ENCODE results near the gene ZNF648.
"Not testable (repeated sequence)": the region's sequence is repeated elsewhere in the genome, so short reads cannot be mapped to it uniquely, and the experiment has no call there.

ZNF648 gene, protein sequence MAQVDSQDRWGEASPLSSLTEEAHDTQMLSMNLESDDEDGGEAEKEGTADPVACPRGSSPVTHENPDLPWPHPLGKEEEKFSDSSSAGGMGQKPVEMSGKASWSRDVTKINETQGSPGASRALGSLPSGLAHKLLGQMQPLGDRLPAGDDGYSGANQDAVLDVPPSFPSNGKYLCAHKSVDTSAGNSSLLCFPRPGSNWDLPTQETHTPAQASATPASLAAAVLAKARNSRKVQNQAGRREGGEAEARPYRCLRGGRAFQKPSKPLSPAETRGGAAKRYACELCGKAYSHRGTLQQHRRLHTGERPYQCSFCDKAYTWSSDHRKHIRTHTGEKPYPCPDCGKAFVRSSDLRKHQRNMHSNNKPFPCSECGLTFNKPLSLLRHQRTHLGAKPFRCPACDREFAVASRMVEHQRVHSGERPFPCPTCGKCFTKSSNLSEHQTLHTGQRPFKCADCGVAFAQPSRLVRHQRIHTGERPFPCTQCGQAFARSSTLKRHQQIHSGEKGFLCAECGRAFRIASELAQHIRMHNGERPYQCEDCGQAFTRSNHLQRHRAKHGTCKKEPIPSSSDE

DNA sequence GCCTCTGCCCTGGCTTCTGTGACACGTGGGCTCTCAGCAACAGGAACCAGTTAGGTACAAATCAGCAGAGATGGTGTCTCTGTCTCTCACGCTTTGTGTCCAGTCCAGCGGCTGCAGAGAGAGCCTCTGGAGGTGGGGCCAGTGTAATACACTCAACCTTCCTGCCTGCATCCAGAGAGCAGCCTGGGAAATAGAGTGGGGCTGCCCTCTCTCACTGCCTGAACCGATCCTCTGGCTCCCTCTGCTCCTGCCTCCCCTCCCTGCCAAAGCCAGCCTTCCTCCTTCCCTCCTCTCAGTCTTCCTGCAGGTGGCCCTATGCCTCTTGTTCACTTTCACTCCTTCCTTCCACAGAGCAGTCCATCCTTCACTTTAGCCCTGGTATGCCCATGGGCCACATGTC is at the start of gene ZNF648:
ZNF648 (minus strand) TSS at position 119 of the 400 bp plus-strand sequence. CDS start 3,702 bp downstream, outside the sequence.
- DNase-seq (ENCODE audit: low read depth in 2 of 2): no peak

DNA sequence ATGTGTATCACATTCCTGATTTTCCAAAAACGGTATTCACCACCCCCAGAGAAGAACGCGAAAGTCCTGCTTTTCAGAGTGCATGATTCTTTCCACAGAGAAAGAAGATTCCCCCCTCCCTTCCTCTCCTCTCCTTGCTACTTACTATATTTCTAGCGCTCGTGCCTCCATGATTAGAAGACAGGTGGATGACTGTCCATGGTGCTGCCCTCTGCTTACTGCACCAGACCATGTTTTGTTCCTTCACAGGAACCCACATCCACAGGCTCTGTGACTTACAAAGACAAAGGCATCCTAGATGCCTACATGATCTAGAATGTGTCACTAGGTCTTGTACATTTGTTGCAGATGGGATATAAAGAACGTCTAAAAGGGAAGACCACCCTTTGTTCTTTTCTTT is 49.1 kb upstream of the ZNF648 start:
- no peak for DNase-seq (ENCODE audit: low read depth in 2 of 2)

DNA sequence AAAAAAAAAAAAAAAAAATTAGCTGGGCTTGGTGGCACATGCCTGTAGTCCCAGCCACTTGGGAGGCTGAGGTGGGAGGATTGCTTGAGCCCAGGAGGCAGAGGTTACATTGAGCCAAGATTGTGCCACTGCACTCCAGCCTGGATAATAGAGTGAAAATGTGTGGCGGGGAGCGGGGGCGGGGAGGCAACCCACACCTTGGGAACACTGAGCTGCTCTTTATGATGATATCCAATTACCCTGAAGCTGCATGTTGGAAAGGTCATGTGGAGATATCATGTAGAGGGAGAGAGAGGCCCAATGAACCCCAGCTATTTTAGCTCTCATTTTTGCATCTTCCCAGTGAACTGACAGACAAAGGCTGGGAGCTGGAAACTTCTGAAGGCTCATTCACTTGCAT is 48.3 kb upstream of the ZNF648 start:
- DNase-seq (ENCODE audit: low read depth in 2 of 2): no peak

DNA sequence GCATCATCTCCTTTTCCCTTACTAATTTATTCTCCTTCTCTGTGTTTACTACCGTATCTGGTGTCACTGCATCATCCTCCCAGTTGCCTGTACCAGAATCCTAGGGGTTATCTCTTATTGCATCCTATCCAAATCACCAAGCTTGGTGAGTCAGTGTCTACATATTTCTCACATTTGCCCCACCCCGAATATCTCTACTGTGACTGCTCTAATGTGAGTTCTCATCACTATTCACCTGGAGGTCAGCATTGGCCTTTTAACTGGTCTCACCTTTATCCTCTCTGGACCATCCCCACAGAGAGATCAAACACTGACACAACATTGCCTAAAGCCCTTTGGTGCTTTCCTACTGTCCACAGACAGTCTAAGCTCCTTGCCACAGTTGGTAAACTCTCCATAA is 45.7 kb upstream of the ZNF648 start:
- DNase-seq (ENCODE audit: low read depth in 2 of 2): no peak

GRCh38 chr1:182102043-182102416 is 40.5 kb upstream of the ZNF648 start:
- no peak for DNase-seq (ENCODE audit: low read depth in 2 of 2)

GRCh38 chr1:182101415-182102042 is 40.0 kb upstream of the ZNF648 start:
- no peak for DNase-seq (ENCODE audit: low read depth in 2 of 2)

DNA sequence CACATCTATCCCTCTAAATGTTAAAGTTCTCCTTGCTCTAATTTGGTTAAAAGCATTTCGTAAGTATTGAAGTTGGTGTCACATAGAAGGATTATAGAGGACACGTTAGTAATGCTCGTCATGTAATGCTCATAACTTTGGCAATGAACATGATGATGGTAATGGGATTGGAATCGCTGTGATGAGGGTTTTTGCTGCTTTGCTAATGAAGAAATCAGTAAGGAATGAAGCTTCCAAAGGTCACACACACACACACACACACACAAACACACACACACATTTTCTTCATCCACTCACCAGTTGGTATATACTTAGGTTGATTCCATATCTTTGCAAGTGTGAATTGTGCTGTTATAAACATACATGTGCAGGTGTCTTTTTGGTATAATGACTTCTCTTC is 36.8 kb upstream of the ZNF648 start:
- no peak for DNase-seq (ENCODE audit: low read depth in 2 of 2)

GRCh38 chr1:182095946-182096345 is 34.4 kb upstream of the ZNF648 start:
- no peak for DNase-seq (ENCODE audit: low read depth in 2 of 2)

GRCh38 chr1:182094514-182095005 is 33.0 kb upstream of the ZNF648 start:
- not testable (repeated sequence) for DNase-seq (ENCODE audit: low read depth in 2 of 2)

DNA sequence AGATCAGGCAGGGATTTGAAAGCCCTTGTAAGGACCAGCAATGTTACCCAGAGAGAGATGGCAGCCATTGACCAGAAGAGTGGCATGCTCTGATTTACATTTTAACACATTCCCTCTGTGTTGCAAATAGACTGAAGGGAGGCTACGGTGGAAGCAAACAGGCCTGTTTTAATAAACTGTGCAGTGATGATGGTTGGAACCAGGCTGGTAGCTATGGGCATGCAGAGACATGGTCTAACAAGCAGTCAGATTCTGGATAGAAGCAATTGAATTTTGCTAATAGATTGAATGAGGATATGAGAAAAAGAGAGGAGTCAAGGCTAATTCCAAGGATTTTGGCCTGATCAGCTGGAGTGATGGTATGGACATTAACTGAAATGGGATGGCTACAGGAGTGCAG is 32.3 kb upstream of the ZNF648 start:
- no peak for DNase-seq (ENCODE audit: low read depth in 2 of 2)

- DNase-seq (ENCODE audit: low read depth in 2 of 2): no peak
Measured at GRCh38 chr1:182092336-182092735, 30.8 kb upstream of the ZNF648 start.

DNA sequence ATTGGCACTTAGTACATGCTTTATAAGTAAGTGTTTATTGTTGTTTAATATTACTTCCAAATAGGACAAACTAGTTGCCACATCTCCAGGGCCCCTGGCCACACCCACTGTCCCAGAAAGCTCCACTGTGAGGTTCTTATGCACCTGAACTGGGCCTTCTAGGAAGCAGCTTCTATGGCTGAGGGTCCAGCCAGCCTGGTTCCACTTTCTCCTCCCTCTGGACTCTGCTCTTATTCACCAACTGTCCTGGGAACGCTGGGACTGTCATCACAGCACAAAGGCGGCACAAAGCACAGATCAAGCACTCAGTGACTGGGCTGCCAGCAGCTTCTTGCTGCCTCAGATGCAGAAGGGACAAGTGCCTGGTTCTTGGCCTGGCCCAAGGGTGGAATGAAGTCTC is 29.6 kb upstream of the ZNF648 start:
- DNase-seq (ENCODE audit: low read depth in 2 of 2): no peak

DNA sequence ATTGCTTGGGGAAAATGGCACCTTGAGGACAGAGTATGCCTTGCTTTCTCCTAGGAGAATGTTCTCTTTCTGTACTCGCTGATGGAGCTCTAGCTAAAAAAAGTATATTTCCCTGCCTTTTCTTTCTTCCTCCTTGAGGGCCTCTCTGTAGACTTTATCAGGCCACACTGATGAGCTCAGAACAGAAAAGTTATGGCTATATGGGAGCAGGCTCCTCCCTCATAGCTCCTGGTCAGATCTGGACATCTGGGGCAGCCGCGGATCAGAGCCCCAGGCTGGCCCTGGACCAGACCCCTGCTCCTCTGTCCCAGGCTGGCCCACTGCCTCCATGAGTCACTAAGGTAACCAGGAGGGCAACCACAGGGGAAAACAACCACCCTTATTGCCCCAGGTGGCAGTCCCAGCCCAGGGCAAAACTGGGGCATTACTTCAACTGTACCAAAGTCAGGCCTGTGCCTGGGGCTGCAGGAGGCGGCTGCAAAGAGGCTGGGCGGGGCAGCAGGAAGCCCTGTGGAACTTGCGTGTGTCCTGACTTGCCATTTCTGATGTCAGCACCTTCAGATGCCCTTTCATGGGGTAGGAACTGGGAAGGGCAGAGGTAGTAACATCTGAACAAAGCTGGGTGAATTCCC is 26.3 kb upstream of the ZNF648 start:
- DNase-seq (ENCODE audit: low read depth in 2 of 2): no peak

DNA sequence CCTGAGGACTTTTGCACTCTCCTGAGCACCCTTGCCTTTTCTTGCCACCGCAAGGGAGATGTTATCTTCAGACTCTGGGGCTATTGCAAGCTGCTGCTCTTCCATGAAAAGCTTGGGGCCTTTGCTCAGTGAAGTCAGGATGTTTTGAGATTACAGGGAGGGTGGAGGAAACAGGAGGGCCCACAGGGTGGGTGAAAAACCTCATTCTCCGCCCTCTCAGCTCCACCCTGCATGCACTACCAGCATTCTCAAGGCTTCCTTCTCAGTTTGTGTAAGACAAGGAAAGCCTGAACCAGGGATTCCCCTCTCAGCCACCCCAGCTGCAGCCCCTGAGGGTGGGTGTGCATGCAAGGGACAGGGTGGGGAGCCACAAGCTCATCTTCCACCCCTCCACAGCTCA is 25.8 kb upstream of the ZNF648 start:
- DNase-seq (ENCODE audit: low read depth in 2 of 2): no peak

DNA sequence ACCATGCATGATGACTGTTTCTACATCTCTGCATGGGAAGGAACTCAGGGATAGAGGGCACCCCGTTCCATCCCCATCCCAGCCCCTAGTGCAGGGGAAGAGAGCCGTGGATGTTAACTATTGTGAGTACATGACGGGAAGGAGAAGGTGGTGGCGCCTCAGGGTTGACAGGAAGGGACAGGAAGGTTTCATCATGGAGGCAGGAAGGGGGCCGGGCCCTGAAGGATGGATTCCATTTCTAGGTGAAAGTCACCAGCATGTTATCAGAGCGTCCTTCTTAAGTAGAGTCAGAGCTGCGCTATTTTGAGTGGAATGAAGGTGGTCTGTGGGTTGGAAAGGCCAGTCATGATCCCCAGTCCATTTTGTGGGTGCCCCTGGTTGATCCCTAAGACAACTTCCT is 25.1 kb upstream of the ZNF648 start:
- no peak for DNase-seq (ENCODE audit: low read depth in 2 of 2)

DNA sequence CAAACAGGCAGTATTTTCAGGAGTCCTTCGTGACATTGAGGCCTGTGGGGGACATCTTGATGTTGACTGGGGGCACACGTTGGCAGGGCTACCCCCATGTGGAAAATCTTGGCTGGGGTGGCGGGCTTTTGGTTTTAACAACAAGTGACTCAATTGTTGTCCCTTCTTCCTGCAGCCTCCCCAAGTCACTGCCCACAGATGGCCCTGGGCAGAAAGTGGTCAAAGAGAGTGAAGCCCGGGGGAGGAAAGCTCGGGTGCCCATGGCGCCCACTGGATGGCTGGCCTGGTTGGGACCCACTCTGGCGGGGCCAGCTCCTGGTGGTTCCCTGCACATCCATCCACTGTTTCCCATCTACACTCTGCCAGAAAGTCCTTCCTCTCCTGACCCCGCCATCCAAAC is 24.6 kb upstream of the ZNF648 start:
- DNase-seq (ENCODE audit: low read depth in 2 of 2): no peak

DNA sequence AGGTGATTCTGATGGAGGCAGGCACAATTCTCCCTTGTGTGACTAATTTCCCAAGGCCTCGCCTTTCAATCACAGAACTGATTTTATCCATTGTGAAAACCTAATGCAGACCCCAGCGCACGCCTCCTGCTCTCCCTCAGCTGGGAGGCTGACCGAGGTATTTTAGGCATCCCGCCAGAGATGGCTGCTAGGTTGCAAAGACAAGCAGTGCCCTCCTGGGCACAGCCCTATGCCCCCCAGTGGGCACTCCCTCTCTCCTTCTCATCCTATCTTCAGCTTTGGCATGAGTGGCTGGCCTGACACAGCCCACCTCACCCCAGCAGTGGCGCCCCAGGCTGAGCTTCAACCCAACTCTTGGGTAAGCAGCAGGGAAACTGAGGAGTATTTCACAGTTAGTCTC is 24.2 kb upstream of the ZNF648 start:
- no peak for DNase-seq (ENCODE audit: low read depth in 2 of 2)

DNA sequence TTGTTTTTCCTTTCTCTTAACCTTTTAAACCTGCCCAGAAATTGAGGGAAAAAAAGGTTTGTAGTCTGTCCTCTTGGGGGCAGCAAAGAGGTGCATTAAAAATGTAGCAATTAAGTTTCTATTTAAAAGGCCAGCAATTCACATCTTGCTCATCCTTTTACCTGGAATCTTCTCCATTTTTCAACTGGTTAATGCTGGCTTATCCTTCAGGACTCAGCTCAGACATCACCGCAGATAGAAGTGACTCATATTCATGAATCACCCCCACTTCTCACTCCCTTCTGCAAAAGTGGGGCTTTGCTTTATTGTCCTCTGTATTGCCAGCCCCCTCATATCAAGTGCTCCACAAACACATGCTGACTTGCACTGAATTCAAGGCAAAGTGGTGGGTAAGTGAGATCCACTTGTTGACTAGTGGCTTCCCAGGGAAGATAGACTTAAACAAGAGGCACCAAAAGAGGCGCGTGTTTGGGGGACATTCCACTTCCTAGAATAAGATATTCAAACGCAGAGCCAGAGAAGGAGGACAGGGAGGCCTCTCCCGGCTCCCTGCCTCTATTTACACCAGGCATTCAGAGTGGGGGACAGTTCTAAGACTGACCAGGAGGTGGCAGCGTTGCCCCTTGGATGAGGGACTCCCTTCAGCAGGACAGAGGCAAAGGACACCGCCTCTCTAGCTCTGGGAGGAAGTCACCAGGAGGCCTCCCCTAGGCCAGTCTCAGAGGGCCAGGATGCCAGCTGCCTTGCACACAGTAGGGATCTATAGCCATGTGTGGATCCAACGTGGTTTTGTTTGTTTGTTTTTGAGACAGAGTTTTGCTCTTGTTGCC is 23.2 kb upstream of the ZNF648 start:
- peak; percentile 35 to 41 for DNase-seq (ENCODE audit: low read depth in 2 of 2)

- no peak for DNase-seq (ENCODE audit: low read depth in 2 of 2)
Measured at GRCh38 chr1:182083851-182084486, 22.5 kb upstream of the ZNF648 start.

DNA sequence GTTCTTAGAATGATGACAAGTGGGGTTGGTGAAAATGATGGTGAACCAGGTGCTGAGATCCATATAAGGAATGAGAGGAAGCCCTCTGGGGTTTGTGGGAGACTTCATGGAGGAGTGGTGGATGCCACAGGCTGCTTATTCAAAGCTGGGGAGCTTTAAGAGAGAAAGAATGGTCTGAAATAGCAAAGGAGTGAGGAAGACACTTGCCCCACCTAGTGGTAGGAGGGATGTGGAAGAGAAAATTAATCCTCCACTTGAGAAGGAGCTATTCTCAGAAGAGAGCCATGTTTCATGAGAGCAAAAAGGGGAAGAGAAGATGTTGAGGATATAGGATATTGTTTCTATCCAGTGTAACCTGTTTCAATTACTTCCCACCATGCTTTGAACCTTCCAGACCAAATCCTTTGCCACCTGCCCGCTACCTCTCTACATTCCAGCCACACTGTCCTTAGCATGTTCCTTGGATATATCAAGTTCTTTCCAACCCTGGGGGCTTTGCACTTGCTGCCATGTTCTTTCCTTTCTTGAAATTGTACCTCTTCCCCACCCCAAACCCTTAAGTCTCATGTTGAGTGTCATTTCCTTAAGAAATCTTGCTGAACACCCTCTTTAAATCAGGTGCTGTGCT is 19.6 kb upstream of the ZNF648 start:
- no peak for DNase-seq (ENCODE audit: low read depth in 2 of 2)

DNA sequence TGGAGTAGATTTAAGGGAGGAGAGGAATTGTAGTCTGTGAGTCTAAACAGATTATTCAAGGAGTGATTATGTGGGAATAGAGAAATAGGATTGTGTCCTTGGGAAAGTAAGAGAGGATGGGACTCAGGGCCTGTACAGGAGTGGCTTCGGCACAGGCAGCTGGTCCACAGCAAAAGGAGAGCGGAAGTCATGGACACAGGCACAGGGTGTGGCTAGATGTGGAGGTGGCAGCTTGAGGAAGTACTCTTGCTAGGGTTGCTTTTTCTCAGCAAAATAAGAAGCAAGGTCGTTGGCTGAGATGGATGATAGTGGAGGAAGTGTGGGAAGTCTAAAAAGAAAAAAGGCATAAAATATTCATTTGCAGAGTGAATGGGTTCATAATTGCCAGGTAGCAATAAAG is 18.5 kb upstream of the ZNF648 start:
- DNase-seq (ENCODE audit: low read depth in 2 of 2): no peak
